Spinal cord (tissue), 10 donors: ENCODE data around the gene MATN3. TPM values are rescaled to one million over a fixed set of nuclear protein-coding genes. Genes with fewer than 3 reads are reported as not detected.

Experiments
- DNase-seq, 6 donors: peaks; one replicate each; pipeline versions ENCODE4 v3.0.0 to v3.0.0-alpha.2; 2013 to 2015; ENCODE audit warnings: low spot score in 6 of 6, low read depth in 4 of 6
- H3K27ac ChIP-seq: one replicate; pipeline ENCODE4 v1.5.1; 2013; ENCODE audit warnings: low read depth, low read length, control low read depth
- H3K27me3 ChIP-seq: one replicate; pipeline ENCODE4 v1.6.1; 2013; ENCODE audit warnings: low read length; ENCODE audit not compliant: control insufficient read depth, insufficient read depth
- H3K36me3 ChIP-seq: one replicate; pipeline ENCODE4 v1.6.1; 2013; ENCODE audit warnings: low read length; ENCODE audit not compliant: control insufficient read depth, insufficient read depth
- H3K4me1 ChIP-seq: one replicate; pipeline ENCODE4 v1.6.1; 2013; ENCODE audit warnings: low read length; ENCODE audit not compliant: control insufficient read depth, insufficient read depth
- H3K4me3 ChIP-seq: one replicate; pipeline ENCODE4 v1.5.1; 2013; ENCODE audit warnings: low read depth, low read length, control low read depth
- H3K9me3 ChIP-seq: one replicate; pipeline ENCODE4 v1.6.1; 2013; ENCODE audit warnings: low read length; ENCODE audit not compliant: control insufficient read depth, insufficient read depth
- WGBS: methylation state at CpG from one replicate; pipeline ENCODE4 v1.1.5; 2013; ENCODE audit warnings: missing lambda C conversion rate; ENCODE audit not compliant: insufficient coverage; 5-methylcytosine and 5-hydroxymethylcytosine counted together
- long read RNA-seq, 4 donors: transcript quantifications; one replicate each; lab custom pipeline, GENCODE V29; 2026
- polyA plus RNA-seq, 2 donors: library from polyadenylated mRNA; unstranded; fragments of 120-200 nt; gene quantifications; one replicate each; pipeline ENCODE4 v1.2.1, GENCODE V29; 2013; ENCODE audit not compliant: insufficient read length in 2 of 2
- total RNA-seq, 2 donors: library from RNA; depleted of rRNA in 1 of 2; stranded (reverse); fragments of 120-200 nt in 1 of 2; fragments of >200 nt in 1 of 2; gene quantifications; one replicate each; pipeline versions ENCODE4 v1.2.3 to v1.2.4, GENCODE V29; 2013 to 2014
- donor health status: healthy.

Gene MATN3
- total RNA-seq (1 to 10 TPM; 3.5 to 4.1 TPM), polyA plus RNA-seq (1 to 10 TPM; 3.9 to 4.6 TPM)
- long read RNA-seq, donor 1, partial matches to known transcripts, result 0 of 2 reads
- long read RNA-seq, donor 1, other reads (novel, unspliced or antisense), result 0 of 2 reads
- long read RNA-seq, donor 2, partial matches to known transcripts, result 0 of 1 reads
- long read RNA-seq, donor 2, other reads (novel, unspliced or antisense), result 0 of 1 reads
- long read RNA-seq, donor 3, partial matches to known transcripts, result 0 of 1 reads
- long read RNA-seq, donor 3, other reads (novel, unspliced or antisense), result 0 of 1 reads
- long read RNA-seq, donor 4, partial matches to known transcripts, result 0 of 4 reads
- long read RNA-seq, donor 4, other reads (novel, unspliced or antisense), result 0 of 4 reads

- WGBS, result under 1% methylated on average over 86 of the region's 87 CpGs
- Histone ChIP-seq H3K4me3 (peak within 1 kb of the TSS; percentile 35), H3K4me1 (peaks cover 13% of the 10 kb centered on the region), H3K9me3 (no peaks in the 10 kb centered on the region), H3K36me3 (no peaks in the 10 kb centered on the region), H3K27me3 (peaks cover 24% of the 10 kb centered on the region), H3K27ac (peak within 1 kb of the TSS; percentile 38)
- DNase-seq, result peak in 2 of 6 donors; percentile 12 to 40
Measured at GRCh38 chr2:20012282-20013125, at the start of gene MATN3. Gene MATN3, minus strand, starts transcription at chr2:20012668. Its CDS starts 37 bp downstream, at chr2:20012631.

GRCh38 chr2:20061940-20062339, 49.5 kb upstream of the MATN3 start:
- Histone ChIP-seq H3K4me1 (peaks cover 13% of the 10 kb centered on the region), H3K27me3 (no peaks in the 10 kb centered on the region), H3K36me3 (no peaks in the 10 kb centered on the region), H3K9me3 (no peaks in the 10 kb centered on the region), H3K27ac (peak overlapping the region; percentile 69), H3K4me3 (no peak overlapping the region)
- DNase-seq, result no peak
- 94% methylated on average over 5 of the region's 5 CpGs for WGBS

GRCh38 chr2:20061476-20061875, 49.0 kb upstream of the MATN3 start:
- no CpG with 5 or more reads among the region's 3 CpGs for WGBS
- Histone ChIP-seq H3K4me3 (no peak overlapping the region), H3K27ac (peak overlapping the region; percentile 69), H3K36me3 (no peaks in the 10 kb centered on the region), H3K4me1 (peaks cover 12% of the 10 kb centered on the region), H3K9me3 (no peaks in the 10 kb centered on the region), H3K27me3 (no peaks in the 10 kb centered on the region)
- no peak for DNase-seq

- peak in 1 of 6 donors; percentile 82 for DNase-seq
- H3K4me3 ChIP-seq, result no peak overlapping the region
- WGBS, result no CpG with 5 or more reads among the region's 1 CpG
Measured at GRCh38 chr2:20060106-20060505, 47.6 kb upstream of the MATN3 start.

GRCh38 chr2:20057268-20057667, 44.8 kb upstream of the MATN3 start:
- WGBS, result no CpG with 5 or more reads among the region's 1 CpG
- no peak for DNase-seq
- H3K27me3 ChIP-seq, result no peaks in the 10 kb centered on the region

More at GRCh38 chr2:20060106-20060505, 47.6 kb upstream of the MATN3 start:
- Histone ChIP-seq H3K27me3 (no peaks in the 10 kb centered on the region), H3K27ac (no peak overlapping the region), H3K36me3 (no peaks in the 10 kb centered on the region), H3K4me1 (peaks cover 5% of the 10 kb centered on the region), H3K9me3 (no peaks in the 10 kb centered on the region)

GRCh38 chr2:20054931-20055330, 42.5 kb upstream of the MATN3 start:
- Histone ChIP-seq H3K36me3 (no peaks in the 10 kb centered on the region), H3K27ac (no peak overlapping the region), H3K27me3 (no peaks in the 10 kb centered on the region), H3K4me3 (no peak overlapping the region), H3K4me1 (no peaks in the 10 kb centered on the region), H3K9me3 (no peaks in the 10 kb centered on the region)
- no CpG with 5 or more reads among the region's 3 CpGs for WGBS
- no peak for DNase-seq

More at GRCh38 chr2:20057268-20057667, 44.8 kb upstream of the MATN3 start:
- Histone ChIP-seq H3K9me3 (no peaks in the 10 kb centered on the region), H3K36me3 (no peaks in the 10 kb centered on the region), H3K4me1 (peaks cover 5% of the 10 kb centered on the region), H3K4me3 (no peak overlapping the region), H3K27ac (no peak overlapping the region)

- H3K27me3 ChIP-seq, result no peaks in the 10 kb centered on the region
- no peak for DNase-seq
- no peaks in the 10 kb centered on the region for H3K4me1 ChIP-seq
- H3K4me3 ChIP-seq, result no peak overlapping the region
- H3K36me3 ChIP-seq, result no peaks in the 10 kb centered on the region
- 71% methylated on average over 3 of the region's 6 CpGs for WGBS
- H3K27ac ChIP-seq, result no peak overlapping the region
- no peaks in the 10 kb centered on the region for H3K9me3 ChIP-seq
Measured at GRCh38 chr2:20054119-20054518, 41.7 kb upstream of the MATN3 start.

- no peaks in the 10 kb centered on the region for H3K36me3 ChIP-seq
- peak overlapping the region; percentile 89 for H3K4me3 ChIP-seq
- no peaks in the 10 kb centered on the region for H3K27me3 ChIP-seq
- no peaks in the 10 kb centered on the region for H3K9me3 ChIP-seq
- no peaks in the 10 kb centered on the region for H3K4me1 ChIP-seq
- WGBS, result no CpG with 5 or more reads among the region's 5 CpGs
- peak overlapping the region; percentile 100 for H3K27ac ChIP-seq
- peak in 3 of 6 donors; percentile 40 to 82 (median 81) for DNase-seq
Measured at GRCh38 chr2:20052861-20053281, 40.4 kb upstream of the MATN3 start.

- peak in 1 of 6 donors; percentile 78 for DNase-seq
- whole genome bisulfite sequencing, result 0% methylated on average over 4 of the region's 10 CpGs
- peak overlapping the region; percentile 89 for H3K4me3 ChIP-seq
- no peaks in the 10 kb centered on the region for H3K4me1 ChIP-seq
- no peaks in the 10 kb centered on the region for H3K36me3 ChIP-seq
- no peaks in the 10 kb centered on the region for H3K9me3 ChIP-seq
- H3K27ac ChIP-seq, result peak overlapping the region; percentile 100
- H3K27me3 ChIP-seq, result no peaks in the 10 kb centered on the region
Measured at GRCh38 chr2:20052229-20052851, 39.9 kb upstream of the MATN3 start.
